Measurements from ENCODE around the gene AMFR. TPM values are rescaled to one million over a fixed set of nuclear protein-coding genes. Genes with fewer than 3 reads are reported as not detected.

AMFR gene
- total and polyA plus RNA-seq, 2 of the 8 experiments (the other 6 are each of a cell fraction or from before 2014, with no cell fraction given), result 18.6 to 21.7 TPM

DNA sequence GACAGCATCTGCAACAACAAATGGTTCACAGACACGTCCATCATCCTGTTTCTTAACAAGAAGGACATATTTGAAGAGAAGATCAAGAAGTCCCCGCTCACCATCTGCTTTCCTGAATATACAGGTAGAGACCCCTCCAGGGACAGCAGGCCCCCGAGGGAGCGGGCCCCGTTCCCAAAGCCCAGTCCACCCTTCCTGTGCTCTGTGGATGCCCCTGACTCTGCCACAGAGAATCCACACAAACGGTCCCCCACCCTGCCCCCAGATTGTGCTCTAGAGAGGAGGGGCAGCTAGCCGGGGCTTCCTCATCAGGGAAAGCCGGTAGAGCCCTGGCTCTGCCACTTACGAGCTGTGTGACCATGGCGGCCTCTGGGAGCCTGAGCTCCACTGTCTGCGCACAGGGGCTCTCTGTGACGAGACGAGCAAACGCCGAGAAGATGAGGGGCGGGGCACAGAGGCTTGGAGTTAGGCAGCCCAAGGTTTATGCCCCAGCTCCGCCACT, 84.4 kb downstream of the AMFR start:
- Histone ChIP-seq H3K14ac (ENCODE audit: insufficient read length) (no peak overlapping the region), H4K91ac (replicated peaks; ENCODE audit: insufficient read length, low read length) (no peak overlapping the region), H3K36me3 (ENCODE audit: control insufficient read depth in 2 of 4, insufficient read depth in 4 of 4, low read length in 3 of 4) (0 out of 8 replicates have a peak, but pooled peaks cover 0 to 2% (median 0%) of the 10 kb centered on the region in 4 experiments), H3K4me1 (replicated peaks in 1 of 4; ENCODE audit: control insufficient read depth in 3 of 4, insufficient read depth in 4 of 4, low read length in 3 of 4) (no peaks in the 10 kb centered on the region), H2BK12ac (ENCODE audit: low read depth, low read length) (no peak overlapping the region), H3K18ac (ENCODE audit: extremely low read depth, low read length) (no peak overlapping the region), H2BK15ac (ENCODE audit: low read length) (no peak overlapping the region), H3K23ac (ENCODE audit: insufficient read length) (no peak overlapping the region), H4K8ac (ENCODE audit: extremely low read depth, insufficient read depth, low read length) (peak overlapping the region; percentile 25; the same call in 1 of the 2 replicates), H3K79me2 (ENCODE audit: control insufficient read depth in 1 of 2, insufficient read depth in 2 of 2, low read length in 2 of 2) (no peaks in the 10 kb centered on the region), H4K5ac (ENCODE audit: insufficient read length, low read depth, low read length) (no peak overlapping the region), H3K27ac (ENCODE audit: low read depth, low read length) (no peak overlapping the region), H4K20me1 (replicated peaks in 1 of 2; ENCODE audit: control insufficient read depth in 1 of 2, insufficient read depth in 2 of 2, low read length in 2 of 2) (no peaks in the 10 kb centered on the region), H3K4me3 (ENCODE audit: extremely low read depth in 1 of 4, insufficient read depth in 2 of 4, low read depth in 3 of 4, low read length in 4 of 4) (no peak overlapping the region), H3K4ac (replicated peaks; ENCODE audit: insufficient read length, low read depth, low read length) (no peak overlapping the region), H2BK120ac (replicated peaks; ENCODE audit: low read depth, low read length) (no peak overlapping the region), H3K27me3 (replicated peaks in 1 of 4; ENCODE audit: control insufficient read depth in 3 of 4, extremely low read depth in 1 of 4, insufficient read depth in 3 of 4, low read length in 3 of 4) (no peaks in the 10 kb centered on the region), H3K56ac (replicated peaks; ENCODE audit: insufficient read length, low read depth, low read length) (no peak overlapping the region), H3K4me2 (ENCODE audit: insufficient read depth in 1 of 2, low read depth in 2 of 2, low read length in 2 of 2) (no peak overlapping the region), H2BK5ac (ENCODE audit: low read depth, low read length) (no peak overlapping the region), H2AK5ac (ENCODE audit: low read depth, low read length) (no peak overlapping the region), H3K79me1 (ENCODE audit: low read depth, low read length) (no peaks in the 10 kb centered on the region), H2AFZ (ENCODE audit: low read length) (no peak overlapping the region), H2BK20ac (ENCODE audit: low read length) (no peak overlapping the region), H3K9me3 (ENCODE audit: insufficient read depth in 2 of 2, low read depth in 1 of 2, low read length in 1 of 2) (no peaks in the 10 kb centered on the region), H3K9ac (replicated peaks in 1 of 4; ENCODE audit: extremely low read depth in 1 of 4, low read depth in 3 of 4, low read length in 3 of 4) (no peak overlapping the region), H3K23me2 (ENCODE audit: low read depth, low read length) (no peaks in the 10 kb centered on the region)
- ChIA-PET CTCF (ENCODE audit: partially characterized antibody) (interaction anchor here (0.6 to 3.0 kb wide), 8 partner anchors 9 to 565 kb away, joined by 3 to 14 read pairs (median 6); no protein-coding TSS in a partner anchor), POLR2A (ENCODE audit: partially characterized antibody) (no interaction called here)
- FAIRE-seq, result no peak
- DNase-seq (ENCODE audit: low read depth in 1 of 2, low spot score in 2 of 2), result no peak
- WGBS, 2 experiments (ENCODE audit: extremely low coverage in 1 of 2, insufficient coverage in 1 of 2, insufficient read length in 1 of 2, insufficient replicate concordance in 2 of 2, low coverage in 1 of 2, low lambda C conversion rate in 2 of 2, missing lambda C conversion rate in 1 of 2), result 89% methylated on average over 9 of the region's 17 CpGs; no CpG with 5 or more reads in 1 of the 2 experiments
- no peak for TF ChIP-seq CHD2 (IDR thresholded peaks at IDR 0.05; ENCODE audit: low read length)
- no peak for TF ChIP-seq CREB1 (IDR thresholded peaks at IDR 0.05)
- no peak for TF ChIP-seq SP4 (IDR thresholded peaks at IDR 0.05; ENCODE audit: low read length)
- TF ChIP-seq SP1 (IDR thresholded peaks at IDR 0.05; ENCODE audit: low read depth, low read length), result no peak
- TF ChIP-seq SAP30 (IDR thresholded peaks at IDR 0.05; ENCODE audit: insufficient read depth, insufficient replicate concordance, low read length), result no peak
- TF ChIP-seq RAD21 (IDR thresholded peaks at IDR 0.05 in 1 of 2, conservative IDR thresholded peaks at IDR 0.05 in 1 of 2; ENCODE audit: low read depth in 2 of 2, low read length in 2 of 2), result no peak
- TF ChIP-seq, protein P1, sequence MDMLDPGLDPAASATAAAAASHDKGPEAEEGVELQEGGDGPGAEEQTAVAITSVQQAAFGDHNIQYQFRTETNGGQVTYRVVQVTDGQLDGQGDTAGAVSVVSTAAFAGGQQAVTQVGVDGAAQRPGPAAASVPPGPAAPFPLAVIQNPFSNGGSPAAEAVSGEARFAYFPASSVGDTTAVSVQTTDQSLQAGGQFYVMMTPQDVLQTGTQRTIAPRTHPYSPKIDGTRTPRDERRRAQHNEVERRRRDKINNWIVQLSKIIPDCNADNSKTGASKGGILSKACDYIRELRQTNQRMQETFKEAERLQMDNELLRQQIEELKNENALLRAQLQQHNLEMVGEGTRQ (IDR thresholded peaks at IDR 0.05; ENCODE audit: low read length), result no peak
- no peak for TF ChIP-seq CBX5 (IDR thresholded peaks at IDR 0.05; ENCODE audit: low read depth, low read length)
- TF ChIP-seq, protein P2, sequence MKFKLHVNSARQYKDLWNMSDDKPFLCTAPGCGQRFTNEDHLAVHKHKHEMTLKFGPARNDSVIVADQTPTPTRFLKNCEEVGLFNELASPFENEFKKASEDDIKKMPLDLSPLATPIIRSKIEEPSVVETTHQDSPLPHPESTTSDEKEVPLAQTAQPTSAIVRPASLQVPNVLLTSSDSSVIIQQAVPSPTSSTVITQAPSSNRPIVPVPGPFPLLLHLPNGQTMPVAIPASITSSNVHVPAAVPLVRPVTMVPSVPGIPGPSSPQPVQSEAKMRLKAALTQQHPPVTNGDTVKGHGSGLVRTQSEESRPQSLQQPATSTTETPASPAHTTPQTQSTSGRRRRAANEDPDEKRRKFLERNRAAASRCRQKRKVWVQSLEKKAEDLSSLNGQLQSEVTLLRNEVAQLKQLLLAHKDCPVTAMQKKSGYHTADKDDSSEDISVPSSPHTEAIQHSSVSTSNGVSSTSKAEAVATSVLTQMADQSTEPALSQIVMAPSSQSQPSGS (IDR thresholded peaks at IDR 0.05; ENCODE audit: low read length), result no peak
- TF ChIP-seq RNF2 (IDR thresholded peaks at IDR 0.05; ENCODE audit: borderline replicate concordance, low read depth, low read length, missing control alignments, poor library complexity, severe bottlenecking), result no peak
- no peak for TF ChIP-seq ASH2L (IDR thresholded peaks at IDR 0.05; ENCODE audit: low read length)
